ENCODE measurements around the gene FAM20C.

Gene FAM20C

DNA sequence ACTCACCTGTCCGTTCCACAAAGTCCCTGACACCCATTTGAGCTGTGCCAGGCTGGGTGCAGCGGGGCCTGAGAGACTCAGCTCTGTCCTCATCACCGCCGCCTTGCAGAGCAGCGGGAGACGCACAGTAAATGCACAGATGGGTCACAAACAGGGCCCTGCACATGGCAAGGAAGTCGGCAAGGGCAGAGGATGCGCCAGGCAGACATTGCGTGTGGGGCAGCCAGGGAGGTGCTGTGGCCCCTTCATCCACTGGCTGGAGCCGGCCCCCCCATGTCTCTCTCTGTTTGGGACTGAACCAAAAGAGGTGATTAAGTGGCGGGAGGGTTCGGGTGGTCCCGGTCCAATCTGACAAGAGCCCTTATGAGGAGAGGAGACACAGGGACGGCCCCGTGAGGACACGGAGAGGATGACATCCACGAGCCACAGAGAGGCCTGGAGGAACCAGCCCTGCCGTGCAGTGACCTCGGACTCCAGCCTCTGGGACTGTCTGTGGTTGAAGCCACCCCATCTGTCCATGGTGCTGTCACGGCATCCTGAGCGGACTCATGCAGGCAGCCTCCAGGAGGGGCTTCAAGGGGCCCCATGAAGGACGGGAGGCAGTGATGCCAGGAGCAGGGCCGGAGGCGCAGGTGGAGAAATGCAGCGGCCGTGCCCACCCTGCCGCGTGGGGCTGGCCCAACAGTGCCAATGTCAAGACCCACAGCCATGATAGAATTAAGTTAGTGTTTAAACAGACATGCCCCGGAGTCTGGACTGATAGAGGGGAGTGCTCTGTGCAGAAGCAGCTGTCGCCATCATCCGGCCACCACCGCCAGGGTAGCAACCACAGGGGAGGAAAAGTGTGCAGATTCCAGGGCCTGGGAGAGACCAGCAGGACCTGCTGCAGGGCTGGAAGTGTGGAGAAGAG lies 69.2 kb downstream of the FAM20C start:
- no peak for DNase-seq

DNA sequence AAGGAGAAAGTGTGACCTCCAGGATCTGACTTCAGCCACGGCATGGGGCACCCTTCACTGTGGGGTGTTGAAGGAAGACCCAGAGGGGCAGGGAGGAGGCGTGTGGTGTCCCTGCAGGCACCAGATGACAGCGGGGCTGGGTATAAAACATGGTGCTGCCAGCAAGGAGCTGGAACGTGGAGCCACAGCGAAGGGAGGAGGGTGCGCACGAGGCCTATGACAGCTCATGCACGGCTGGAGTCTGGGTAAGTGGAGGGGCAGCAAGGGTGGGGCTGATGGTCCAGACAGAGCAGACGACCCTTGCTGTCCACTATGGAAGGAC lies 69.8 kb downstream of the FAM20C start:
- no peak for DNase-seq

DNA sequence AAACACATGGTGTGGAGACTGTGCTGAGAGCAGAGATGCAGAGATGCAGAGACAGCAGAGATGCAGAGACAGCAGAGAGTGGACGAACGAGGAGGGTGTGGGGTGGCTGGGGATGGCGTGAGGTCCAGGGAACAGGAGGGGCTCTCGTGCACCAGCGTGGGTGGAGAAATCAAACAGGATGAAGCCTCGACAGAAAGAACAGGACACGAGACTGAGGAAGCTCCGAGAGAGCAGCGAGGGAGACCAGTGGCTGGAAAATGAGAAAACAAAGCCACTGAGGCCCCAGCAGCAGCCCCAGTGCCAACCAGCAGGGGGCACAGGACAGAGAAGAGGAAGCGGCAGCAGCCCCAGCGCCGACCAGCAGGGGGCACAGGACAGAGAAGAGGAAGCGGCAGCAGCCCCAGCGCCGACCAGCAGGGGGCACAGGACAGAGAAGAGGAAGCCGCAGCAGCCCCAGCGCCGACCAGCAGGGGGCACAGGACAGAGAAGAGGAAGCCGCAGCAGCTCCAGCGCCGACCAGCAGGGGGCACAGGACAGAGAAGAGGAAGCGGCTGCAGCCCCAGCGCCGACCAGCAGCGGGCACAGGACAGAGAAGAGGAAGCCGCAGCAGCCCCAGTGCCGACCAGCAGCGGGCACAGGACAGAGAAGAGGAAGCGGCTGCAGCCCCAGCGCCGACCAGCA lies 70.4 kb downstream of the FAM20C start:
- DNase-seq = peak; percentile 59

DNA sequence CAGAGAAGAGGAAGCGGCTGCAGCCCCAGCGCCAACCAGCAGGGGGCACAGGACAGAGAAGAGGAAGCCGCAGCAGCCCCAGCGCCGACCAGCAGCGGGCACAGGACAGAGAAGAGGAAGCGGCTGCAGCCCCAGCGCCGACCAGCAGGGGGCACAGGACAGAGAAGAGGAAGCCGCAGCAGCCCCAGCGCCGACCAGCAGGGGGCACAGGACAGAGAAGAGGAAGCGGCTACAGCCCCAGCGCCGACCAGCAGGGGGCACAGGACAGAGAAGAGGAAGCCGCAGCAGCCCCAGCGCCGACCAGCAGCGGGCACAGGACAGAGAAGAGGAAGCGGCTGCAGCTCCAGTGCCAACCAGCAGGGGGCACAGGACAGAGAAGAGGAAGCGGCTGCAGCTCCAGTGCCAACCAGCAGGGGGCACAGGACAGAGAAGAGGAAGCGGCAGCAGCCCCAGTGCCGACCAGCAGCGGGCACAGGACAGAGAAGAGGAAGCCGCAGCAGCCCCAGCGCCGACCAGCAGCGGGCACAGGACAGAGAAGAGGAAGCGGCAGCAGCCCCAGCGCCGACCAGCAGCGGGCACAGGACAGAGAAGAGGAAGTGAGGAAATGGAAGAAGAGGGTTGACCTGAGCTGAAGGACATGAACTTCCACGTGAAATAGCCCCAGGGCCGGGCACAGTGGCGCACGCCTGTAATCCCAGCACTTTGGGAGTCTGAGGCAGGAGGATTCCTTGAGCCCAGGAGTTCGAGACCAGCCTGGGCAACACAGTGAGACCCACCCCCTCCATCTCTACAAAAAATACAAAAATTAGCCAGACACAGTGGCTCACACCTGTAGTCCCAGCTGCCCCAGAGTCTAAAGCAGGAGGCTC lies 71.3 kb downstream of the FAM20C start:
- DNase-seq = peak; percentile 69

DNA sequence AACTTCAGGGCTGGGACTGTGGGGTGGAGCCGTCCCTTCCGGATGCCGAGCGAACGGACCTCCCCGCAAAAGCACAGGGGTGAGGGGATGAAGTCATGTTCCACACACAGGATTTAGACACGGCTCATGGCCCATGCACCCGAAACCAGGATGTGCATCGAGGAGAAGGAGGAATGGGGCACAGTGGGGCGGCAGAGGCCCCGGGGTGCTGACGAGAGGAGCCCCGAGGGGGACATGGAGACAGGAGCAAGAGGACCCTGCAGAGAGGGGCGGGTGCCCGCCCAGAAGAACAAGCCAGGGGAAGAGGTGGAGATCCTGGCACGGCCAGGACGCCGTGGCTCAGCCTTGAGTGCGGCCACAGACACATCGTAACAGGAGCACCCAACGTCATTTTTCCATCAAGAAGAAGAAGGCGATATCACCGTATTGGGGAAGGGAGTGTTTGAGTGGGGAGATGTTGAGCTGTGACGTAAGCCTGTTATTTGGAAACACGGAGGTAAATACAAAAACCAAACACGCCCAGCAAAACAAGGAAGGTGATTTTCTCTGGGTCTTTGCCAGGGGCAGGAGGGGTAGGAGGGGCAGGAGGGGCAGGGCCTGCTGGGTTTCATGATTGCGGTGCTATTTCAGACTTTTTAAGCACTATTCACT lies 72.3 kb downstream of the FAM20C start:
- DNase-seq = peak; percentile 3

DNA sequence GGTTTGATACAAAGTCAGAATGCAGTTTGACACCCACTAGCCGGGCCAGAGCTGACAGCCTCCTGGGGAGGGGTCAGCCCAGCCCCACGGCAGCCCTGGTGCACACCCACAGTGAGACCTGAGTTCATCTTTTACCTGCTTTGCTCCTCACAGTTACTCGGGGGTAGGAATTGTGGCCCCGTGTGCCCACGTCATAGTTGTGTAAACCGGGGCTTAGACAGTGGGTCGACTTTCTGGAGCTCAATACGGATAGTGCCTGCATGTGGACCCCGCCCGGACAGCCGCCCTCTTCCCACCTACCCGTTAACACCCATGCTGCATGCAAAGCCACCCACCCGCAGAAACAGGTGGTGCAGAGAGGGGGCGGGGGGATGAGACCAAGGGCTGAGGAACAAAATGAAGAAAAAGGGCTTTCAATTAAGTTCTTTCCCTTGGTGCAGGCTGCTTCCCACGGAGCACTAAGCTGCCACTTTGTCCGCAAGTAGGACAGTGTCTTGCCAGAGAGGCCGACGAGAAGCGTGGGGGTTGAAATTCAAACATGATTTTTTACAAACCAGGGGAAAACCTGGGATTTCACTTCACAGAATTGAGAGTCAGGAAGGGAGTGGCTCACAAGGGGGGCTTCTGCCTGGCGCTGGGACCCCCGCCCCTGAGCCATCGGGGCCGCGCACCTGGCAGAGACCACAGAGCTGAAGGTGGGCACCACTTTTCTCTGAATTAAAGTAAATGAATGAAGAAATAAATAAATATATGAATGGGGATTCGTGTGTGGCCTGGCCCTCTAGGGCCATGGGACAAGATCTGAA lies 73.0 kb downstream of the FAM20C start:
- DNase-seq = no peak

DNA sequence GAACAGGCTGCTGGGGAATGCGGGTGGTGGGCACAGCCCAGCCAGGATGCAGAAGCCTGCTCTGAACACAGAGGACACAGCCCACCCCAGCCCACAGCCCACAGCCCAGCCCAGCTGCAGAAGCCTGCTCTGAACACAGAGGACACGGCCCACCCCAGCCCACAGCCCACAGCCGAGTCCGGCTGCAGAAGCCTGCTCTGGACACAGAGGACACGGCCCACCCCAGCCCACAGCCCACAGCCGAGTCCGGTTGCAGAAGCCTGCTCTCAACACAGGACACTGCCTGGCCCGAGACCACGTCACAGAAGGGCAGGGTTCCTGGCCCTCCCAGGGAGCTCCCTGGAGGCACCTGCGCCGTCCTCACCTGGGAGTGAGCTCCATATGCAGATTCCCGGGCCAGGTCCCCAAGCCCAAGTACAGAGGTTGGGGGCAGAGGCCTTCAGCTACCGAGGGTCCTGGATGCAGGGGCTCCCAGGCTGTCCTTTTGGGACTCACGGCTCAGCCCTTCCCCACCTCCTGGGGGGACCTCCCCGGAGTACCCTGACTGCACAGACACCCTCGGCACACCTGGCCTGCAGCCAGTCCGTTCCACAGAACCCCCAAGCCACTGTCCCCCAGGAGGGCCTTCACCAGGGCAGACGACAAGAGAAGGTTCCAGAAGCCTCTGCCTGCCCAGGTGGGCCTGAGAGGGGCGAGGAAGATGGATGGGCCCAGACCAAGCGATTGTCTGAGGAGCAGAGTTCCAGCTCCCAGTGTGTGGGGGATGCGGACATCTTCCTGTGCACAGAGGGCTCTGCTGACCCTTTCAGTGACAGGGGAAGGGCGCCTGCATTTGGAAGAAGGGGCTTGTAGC lies 73.9 kb downstream of the FAM20C start:
- DNase-seq = no peak

DNA sequence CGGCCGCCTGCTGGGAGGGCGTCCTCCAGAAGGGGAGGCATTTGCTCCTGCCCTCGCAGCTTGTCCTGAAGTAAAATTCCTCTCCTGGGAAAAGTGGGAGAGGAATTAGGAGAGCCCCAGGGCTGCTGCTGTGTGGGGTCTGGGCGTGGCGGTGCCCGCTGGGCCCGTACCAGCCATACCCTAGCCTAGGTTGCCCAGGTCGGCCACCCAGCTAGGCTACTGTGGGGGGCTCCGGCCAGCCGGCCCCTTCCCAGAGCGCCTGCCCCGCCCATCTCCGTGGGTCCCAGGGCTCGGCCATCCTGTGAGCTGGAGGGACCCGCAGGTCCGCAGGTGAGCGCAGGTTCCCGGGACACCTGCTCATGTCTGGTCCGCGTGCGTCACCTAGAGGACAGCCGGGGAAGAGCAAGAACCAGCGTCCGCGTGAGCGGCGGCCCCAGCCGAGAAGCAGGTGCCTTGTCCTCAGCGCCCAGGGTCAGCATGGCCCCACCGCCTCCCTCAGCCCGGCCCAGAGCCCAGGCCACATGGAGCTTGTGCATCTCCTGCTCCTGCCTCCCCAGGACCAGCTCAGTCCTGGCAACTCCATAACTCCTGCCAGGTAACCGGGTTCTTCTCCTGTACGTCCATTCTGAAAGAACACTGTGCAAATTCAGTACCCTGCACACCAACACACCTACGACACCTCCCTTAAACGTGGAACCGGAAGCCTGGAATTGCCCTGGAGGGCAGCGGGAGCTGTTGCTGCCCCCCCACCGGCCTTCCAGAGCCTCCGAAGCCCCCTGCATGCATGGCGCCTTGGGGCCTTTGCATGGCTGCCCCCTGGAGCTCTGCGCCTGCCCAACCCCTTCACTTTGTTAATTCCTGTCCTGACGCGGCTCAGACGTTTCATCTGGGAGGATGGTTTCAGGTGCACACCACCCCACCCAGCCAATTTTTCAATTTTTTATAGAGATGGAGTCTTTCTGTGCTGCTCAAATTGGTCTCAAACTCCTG lies 74.8 kb downstream of the FAM20C start:
- DNase-seq = no peak

DNA sequence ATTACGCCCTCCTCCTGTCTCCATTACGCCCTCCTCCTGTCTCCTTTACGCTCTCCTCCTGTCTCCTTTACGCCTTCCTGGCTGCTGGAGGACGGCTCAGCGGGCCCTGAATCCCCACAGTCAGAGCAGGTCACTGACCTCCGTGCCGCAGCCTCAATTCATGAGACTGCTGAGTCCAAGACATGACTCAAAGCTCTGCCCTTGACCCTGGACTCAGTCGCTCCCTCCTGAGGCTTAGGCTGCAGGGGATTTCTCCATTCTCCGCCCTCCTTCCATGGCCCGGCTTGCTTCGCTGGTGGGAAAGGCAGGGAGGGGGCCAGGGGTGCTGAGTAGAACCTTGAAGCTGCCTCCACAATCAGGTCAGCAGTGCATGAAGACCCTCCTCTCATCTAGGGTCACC lies 76.6 kb downstream of the FAM20C start:
- DNase-seq = no peak

DNA sequence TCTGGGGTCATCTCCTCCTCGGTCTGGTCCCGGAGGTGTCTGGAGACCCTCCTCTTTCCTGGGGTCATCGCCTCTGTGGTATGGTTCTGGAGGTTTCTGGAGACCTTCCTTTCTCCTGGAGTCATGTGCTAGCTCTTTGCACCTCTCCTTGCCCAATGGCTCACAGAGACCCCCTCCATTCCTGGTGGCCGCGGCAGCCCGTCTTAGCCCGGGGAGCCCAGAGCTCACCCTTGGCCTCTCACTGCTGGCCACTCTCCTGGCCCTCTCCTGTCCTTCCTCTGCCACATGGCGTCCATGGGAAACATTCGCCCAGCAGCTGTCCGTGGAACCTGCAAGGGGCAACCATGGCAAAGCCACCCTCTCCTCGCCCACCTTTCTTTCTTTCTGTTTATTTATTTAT lies 77.3 kb downstream of the FAM20C start:
- no peak for DNase-seq

DNA sequence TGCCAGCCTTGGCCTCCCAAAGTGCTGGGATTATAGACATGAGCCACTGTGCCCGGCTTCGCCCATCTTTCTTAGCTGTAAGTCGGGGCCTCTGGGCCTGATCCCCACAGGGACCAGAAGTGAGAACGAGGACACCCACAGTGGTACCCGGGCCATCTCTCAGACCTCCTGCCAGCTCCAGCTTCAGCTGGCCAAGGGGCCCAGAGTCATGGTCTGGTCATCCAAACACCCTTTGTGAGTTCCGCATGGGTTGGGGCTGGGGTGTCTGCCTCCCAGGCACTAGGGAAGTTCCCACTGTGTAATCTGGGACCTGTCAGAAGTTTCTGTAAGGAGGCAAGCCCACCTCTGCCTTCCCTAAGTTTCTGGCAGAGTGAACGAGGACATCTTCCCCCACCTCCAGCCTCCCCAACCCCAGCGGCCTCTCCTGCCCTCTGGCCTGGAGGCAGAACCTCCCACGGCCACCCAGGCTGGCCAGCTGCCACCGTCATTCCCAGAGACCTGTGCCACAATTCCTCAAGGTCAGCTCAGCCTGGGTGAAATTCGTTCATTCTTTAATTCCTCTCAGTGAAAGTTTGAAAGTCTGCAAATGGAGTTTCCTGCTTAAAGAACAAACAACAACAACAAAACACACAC lies 78.1 kb downstream of the FAM20C start:
- DNase-seq = no peak

DNA sequence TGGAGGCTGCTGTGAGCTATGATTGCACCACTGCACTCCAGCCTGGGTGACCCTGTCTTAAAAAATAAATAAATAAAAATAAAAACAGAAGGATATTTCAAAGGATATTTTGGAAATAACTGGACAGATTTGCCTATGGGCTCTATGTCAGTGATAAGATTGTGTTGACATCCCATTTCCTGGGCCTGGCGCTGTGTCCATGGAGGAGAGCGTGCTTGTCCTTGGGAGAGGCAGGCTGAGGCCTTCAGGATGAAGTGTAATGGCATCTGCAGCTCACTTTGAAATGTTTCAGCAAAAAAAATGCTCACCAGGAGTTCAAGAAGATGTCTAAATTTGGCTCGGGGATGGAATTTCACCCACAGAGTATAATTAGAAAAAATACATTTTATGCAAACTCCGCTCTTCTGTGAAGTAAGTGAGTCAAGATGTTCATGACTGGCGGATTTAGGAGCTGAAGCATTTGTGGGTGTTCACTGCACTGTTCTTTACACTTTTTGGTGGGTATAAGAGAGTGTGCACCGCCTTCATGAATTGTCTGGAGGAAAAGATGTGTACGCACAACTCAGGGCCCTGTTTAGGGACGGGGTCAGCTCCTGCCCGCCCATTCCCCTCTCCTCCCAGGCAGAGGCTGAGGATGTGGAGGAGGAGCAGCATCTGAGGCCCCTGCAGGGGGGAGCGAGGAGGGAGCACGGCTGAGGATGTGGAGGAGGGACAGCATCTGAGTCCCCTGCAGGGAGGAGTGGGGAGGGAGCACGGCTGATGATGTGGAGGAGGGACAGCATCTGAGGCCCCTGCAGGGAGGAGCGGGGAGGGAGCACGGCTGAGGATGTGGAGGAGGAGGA lies 79.1 kb downstream of the FAM20C start:
- no peak for DNase-seq

DNA sequence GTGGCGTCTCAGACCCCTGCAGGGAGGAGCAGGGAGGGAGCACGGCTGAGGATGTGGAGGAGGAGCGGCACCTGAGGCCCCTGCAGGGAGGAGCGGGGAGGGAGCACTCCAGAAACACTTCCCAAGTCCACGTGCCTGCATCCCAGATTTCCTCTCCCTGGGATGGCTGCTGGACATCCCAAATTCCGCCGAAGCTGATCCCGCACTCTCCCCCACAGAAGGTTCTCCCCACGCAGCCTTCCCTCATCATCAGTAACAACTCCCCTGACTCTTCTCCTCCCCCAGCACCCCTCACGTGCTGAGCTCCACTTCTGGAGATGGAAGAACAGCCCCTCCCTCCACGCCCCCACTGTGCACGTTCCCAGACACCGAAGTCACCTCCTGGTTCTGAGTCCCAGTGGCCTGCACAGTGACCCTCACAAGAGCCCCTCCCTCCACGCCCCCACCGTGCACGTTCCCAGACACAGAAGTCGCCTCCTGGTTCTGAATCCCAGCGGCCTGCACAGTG lies 79.8 kb downstream of the FAM20C start:
- DNase-seq = no peak

DNA sequence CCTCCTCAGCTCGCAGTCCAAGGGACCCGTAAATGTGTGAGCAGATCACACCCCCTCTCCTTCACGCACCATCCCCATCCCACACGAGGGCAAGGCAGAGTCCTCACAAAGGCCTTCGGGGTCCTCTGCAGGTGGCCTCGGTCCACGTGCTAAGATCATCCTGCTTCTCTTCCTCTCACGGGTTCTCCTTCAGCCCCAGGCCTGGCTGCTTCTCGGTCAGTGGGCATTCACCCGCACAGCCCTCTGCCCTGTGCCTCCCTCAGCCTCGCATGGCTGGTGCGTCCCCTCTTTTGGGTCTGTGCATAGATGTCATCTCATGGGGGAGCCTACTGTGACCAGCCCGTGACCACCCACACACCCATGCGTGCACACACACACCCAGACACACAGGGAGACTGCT lies 80.3 kb downstream of the FAM20C start:
- DNase-seq = no peak

DNA sequence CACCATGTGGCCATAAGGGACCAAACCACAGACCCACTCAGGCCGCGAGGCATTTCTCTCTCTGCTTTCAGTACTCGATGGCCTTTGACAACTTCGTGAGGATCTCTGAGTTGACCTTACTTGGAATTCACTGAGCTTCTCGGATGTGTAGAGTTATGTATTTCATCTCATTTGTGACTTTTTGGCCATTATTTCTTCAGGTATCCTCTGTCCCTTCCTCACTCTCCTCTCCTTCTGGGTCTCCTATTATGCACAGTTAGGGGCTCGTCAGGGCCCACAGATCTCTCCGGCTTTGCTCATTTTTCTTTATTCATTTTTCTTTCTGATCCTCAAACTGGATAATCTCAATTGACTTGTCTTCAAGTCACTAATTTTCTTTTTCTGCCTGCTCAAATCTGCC lies 81.0 kb downstream of the FAM20C start:
- no peak for DNase-seq

DNA sequence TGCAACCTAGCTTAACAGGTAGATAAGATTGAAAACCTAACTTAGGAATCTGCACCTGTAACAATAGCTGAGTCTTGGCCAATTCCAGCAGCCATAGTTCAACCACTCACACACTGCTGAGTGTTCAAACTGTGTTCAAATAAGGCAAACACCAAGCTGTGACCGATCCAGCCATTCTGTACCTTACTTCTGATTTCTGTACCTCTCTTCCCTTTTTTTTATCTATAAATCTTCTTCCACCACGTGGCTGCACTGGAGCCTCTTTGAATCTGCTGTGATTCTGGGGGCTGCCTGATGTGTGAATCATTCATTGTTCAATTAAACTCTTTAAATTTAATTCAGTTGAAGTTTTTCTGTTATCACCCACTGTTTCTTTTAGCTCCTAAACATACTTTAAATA lies 81.9 kb downstream of the FAM20C start:
- no peak for DNase-seq

DNA sequence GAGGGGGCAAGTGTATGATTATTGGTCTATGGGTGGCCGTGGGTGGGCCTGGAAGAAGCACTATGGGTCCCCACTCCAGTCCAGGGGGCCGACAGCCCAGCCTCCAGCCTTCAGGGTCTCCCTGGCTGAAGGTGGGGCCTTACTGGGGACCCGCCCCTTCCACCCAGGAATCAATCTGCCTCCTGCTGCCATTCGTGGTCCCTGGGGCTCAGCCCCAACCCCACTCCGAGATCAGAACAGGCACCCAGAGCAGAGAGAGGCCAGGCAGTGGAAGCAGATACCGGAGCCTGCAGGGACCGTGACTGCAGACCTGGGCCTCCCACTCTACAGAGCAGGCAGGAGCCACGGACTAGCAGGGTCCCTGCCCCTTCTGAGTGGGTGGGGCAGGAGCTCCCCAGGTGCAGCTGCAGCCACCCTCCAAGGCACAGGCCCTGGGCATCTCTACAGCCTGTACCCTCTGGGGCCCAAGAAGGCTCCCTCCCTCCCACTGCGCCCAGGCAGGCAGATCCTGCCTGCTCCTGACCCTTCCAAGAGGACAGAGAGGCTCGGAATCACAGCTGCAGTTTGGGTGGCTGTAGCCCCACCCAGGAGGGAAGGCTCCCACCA lies 84.0 kb downstream of the FAM20C start:
- no peak for DNase-seq

DNA sequence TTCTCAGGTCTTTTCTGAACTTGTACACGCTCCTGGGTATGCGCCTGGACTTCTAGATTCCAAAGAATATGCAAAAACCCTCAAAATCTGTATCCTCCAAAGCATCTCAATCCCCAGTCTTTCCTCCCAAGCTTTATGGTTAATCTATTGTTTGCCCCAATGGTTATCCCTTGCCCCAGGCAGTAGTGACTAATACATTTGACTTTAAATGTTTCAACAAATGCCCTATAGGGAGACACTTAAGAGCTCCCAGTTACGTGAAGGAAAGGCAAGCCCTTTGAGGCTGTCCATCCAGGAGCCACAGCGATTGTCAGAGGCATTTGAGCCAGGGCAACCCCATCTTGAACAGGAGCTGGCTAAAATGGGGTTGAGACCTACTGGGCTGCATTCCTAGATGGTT lies 84.9 kb downstream of the FAM20C start:
- DNase-seq = no peak
